Measurements from ENCODE around the gene IVD.

Gene IVD

GRCh38 chr15:40366457-40367370 lies 38.9 kb upstream of the IVD start:
- Mint-ChIP-seq H3K4me3 (peak overlapping the region; percentile 83), H3K4me1 (peaks cover 52% of the 10 kb centered on the region), H3K27ac (ENCODE audit: low read depth) (peak overlapping the region; percentile 89), H3K36me3 (ENCODE audit: insufficient read depth) (no peaks in the 10 kb centered on the region), H3K9me3 (no peaks in the 10 kb centered on the region), H3K27me3 (no peaks in the 10 kb centered on the region)
- ATAC-seq (replicated peaks; ENCODE audit: extremely low read depth, poor library complexity, severe bottlenecking) (no peak), DNase-seq (ENCODE audit: low spot score in 2 of 2) (no peak)

- Mint-ChIP-seq H3K4me3 (peak overlapping the region; percentile 83), H3K27me3 (no peaks in the 10 kb centered on the region), H3K4me1 (peaks cover 48% of the 10 kb centered on the region), H3K9me3 (no peaks in the 10 kb centered on the region), H3K27ac (ENCODE audit: low read depth) (peak overlapping the region; percentile 89), H3K36me3 (ENCODE audit: insufficient read depth) (no peaks in the 10 kb centered on the region)
- no peak for DNase-seq (ENCODE audit: low spot score in 2 of 2)
- ATAC-seq (replicated peaks; ENCODE audit: extremely low read depth, poor library complexity, severe bottlenecking) = no peak
Observed at GRCh38 chr15:40367371-40367685, 38.3 kb upstream of the IVD start.

- H3K4me1 Mint-ChIP-seq = peaks cover 43% of the 10 kb centered on the region
- H3K36me3 Mint-ChIP-seq (ENCODE audit: insufficient read depth) = no peaks in the 10 kb centered on the region
- ATAC-seq (replicated peaks; ENCODE audit: extremely low read depth, poor library complexity, severe bottlenecking) (peak; percentile 97), DNase-seq (ENCODE audit: low spot score in 2 of 2) (peak; percentile 72 to 88)
- no peaks in the 10 kb centered on the region for H3K27me3 Mint-ChIP-seq
- H3K4me3 Mint-ChIP-seq = peak overlapping the region; percentile 83
- no peaks in the 10 kb centered on the region for H3K9me3 Mint-ChIP-seq
- H3K27ac Mint-ChIP-seq (ENCODE audit: low read depth) = peak overlapping the region; percentile 89
Observed at GRCh38 chr15:40367686-40368611, 37.6 kb upstream of the IVD start.

- Mint-ChIP-seq H3K27ac (ENCODE audit: low read depth) (peak overlapping the region; percentile 29), H3K4me1 (peaks cover 38% of the 10 kb centered on the region), H3K4me3 (peak overlapping the region; percentile 31), H3K9me3 (no peaks in the 10 kb centered on the region), H3K36me3 (ENCODE audit: insufficient read depth) (peaks cover under 1% of the 10 kb centered on the region), H3K27me3 (no peaks in the 10 kb centered on the region)
- DNase-seq (ENCODE audit: low spot score in 2 of 2) = no peak
- ATAC-seq (replicated peaks; ENCODE audit: extremely low read depth, poor library complexity, severe bottlenecking) = no peak
Observed at GRCh38 chr15:40368719-40369473, 36.7 kb upstream of the IVD start.

- no peaks in the 10 kb centered on the region for H3K9me3 Mint-ChIP-seq
- H3K4me1 Mint-ChIP-seq = peaks cover 33% of the 10 kb centered on the region
- DNase-seq (ENCODE audit: low spot score in 2 of 2) (no peak), ATAC-seq (replicated peaks; ENCODE audit: extremely low read depth, poor library complexity, severe bottlenecking) (no peak)
- no peaks in the 10 kb centered on the region for H3K27me3 Mint-ChIP-seq
- peak overlapping the region; percentile 29 for H3K27ac Mint-ChIP-seq (ENCODE audit: low read depth)
- H3K4me3 Mint-ChIP-seq = peak overlapping the region; percentile 31
- H3K36me3 Mint-ChIP-seq (ENCODE audit: insufficient read depth) = peaks cover 2% of the 10 kb centered on the region
Observed at GRCh38 chr15:40369474-40369869, 36.1 kb upstream of the IVD start.

- Mint-ChIP-seq H3K27ac (ENCODE audit: low read depth) (no peak overlapping the region), H3K4me1 (peaks cover 30% of the 10 kb centered on the region), H3K9me3 (no peaks in the 10 kb centered on the region), H3K4me3 (no peak overlapping the region), H3K27me3 (no peaks in the 10 kb centered on the region), H3K36me3 (ENCODE audit: insufficient read depth) (peaks cover 2% of the 10 kb centered on the region)
- DNase-seq (ENCODE audit: low spot score in 2 of 2) (no peak), ATAC-seq (replicated peaks; ENCODE audit: extremely low read depth, poor library complexity, severe bottlenecking) (no peak)
Observed at GRCh38 chr15:40369971-40370370, 35.6 kb upstream of the IVD start.

- H3K27ac Mint-ChIP-seq (ENCODE audit: low read depth) = no peak overlapping the region
- H3K36me3 Mint-ChIP-seq (ENCODE audit: insufficient read depth) = peaks cover 2% of the 10 kb centered on the region
- no peak for ATAC-seq (replicated peaks; ENCODE audit: extremely low read depth, poor library complexity, severe bottlenecking)
- DNase-seq (ENCODE audit: low spot score in 2 of 2) = no peak
- no peaks in the 10 kb centered on the region for H3K9me3 Mint-ChIP-seq
- H3K4me3 Mint-ChIP-seq = no peak overlapping the region
- peaks cover 7% of the 10 kb centered on the region for H3K4me1 Mint-ChIP-seq
- no peaks in the 10 kb centered on the region for H3K27me3 Mint-ChIP-seq
Observed at GRCh38 chr15:40372981-40373380, 32.6 kb upstream of the IVD start.

GRCh38 chr15:40377606-40378005 lies 28.0 kb upstream of the IVD start:
- no peak overlapping the region for H3K27ac Mint-ChIP-seq (ENCODE audit: low read depth)
- no peaks in the 10 kb centered on the region for H3K27me3 Mint-ChIP-seq

GRCh38 chr15:40379374-40379773 lies 26.2 kb upstream of the IVD start:
- Mint-ChIP-seq H3K36me3 (ENCODE audit: insufficient read depth) (peaks cover 1% of the 10 kb centered on the region), H3K27ac (ENCODE audit: low read depth) (no peak overlapping the region), H3K27me3 (no peaks in the 10 kb centered on the region), H3K9me3 (no peaks in the 10 kb centered on the region), H3K4me1 (peaks cover 14% of the 10 kb centered on the region), H3K4me3 (no peak overlapping the region)
- ATAC-seq (replicated peaks; ENCODE audit: extremely low read depth, poor library complexity, severe bottlenecking) (no peak), DNase-seq (ENCODE audit: low spot score in 2 of 2) (no peak)

More at GRCh38 chr15:40377606-40378005, 28.0 kb upstream of the IVD start:
- Mint-ChIP-seq H3K9me3 (no peaks in the 10 kb centered on the region), H3K36me3 (ENCODE audit: insufficient read depth) (peaks cover 2% of the 10 kb centered on the region), H3K4me1 (peaks cover 3% of the 10 kb centered on the region), H3K4me3 (no peak overlapping the region)
- ATAC-seq (replicated peaks; ENCODE audit: extremely low read depth, poor library complexity, severe bottlenecking) (no peak), DNase-seq (ENCODE audit: low spot score in 2 of 2) (no peak)

GRCh38 chr15:40379853-40380252 lies 25.7 kb upstream of the IVD start:
- Mint-ChIP-seq H3K4me1 (peaks cover 14% of the 10 kb centered on the region), H3K27me3 (no peaks in the 10 kb centered on the region), H3K9me3 (no peaks in the 10 kb centered on the region), H3K4me3 (no peak overlapping the region), H3K27ac (ENCODE audit: low read depth) (no peak overlapping the region), H3K36me3 (ENCODE audit: insufficient read depth) (peaks cover 1% of the 10 kb centered on the region)
- DNase-seq (ENCODE audit: low spot score in 2 of 2) (no peak), ATAC-seq (replicated peaks; ENCODE audit: extremely low read depth, poor library complexity, severe bottlenecking) (no peak)

- Mint-ChIP-seq H3K36me3 (ENCODE audit: insufficient read depth) (peaks cover 1% of the 10 kb centered on the region), H3K4me3 (no peak overlapping the region)
- ATAC-seq (replicated peaks; ENCODE audit: extremely low read depth, poor library complexity, severe bottlenecking) = no peak
Observed at GRCh38 chr15:40380636-40381035, 25.0 kb upstream of the IVD start.

GRCh38 chr15:40381818-40382529 lies 23.6 kb upstream of the IVD start:
- DNase-seq (ENCODE audit: low spot score in 2 of 2) = no peak
- H3K4me3 Mint-ChIP-seq = peak overlapping the region; percentile 93
- H3K9me3 Mint-ChIP-seq = no peaks in the 10 kb centered on the region
- peaks cover 2% of the 10 kb centered on the region for H3K36me3 Mint-ChIP-seq (ENCODE audit: insufficient read depth)
- no peak for ATAC-seq (replicated peaks; ENCODE audit: extremely low read depth, poor library complexity, severe bottlenecking)
- H3K27me3 Mint-ChIP-seq = no peaks in the 10 kb centered on the region
- H3K4me1 Mint-ChIP-seq = peaks cover 14% of the 10 kb centered on the region
- H3K27ac Mint-ChIP-seq (ENCODE audit: low read depth) = no peak overlapping the region

More at GRCh38 chr15:40380636-40381035, 25.0 kb upstream of the IVD start:
- no peak for DNase-seq (ENCODE audit: low spot score in 2 of 2)
- Mint-ChIP-seq H3K27me3 (no peaks in the 10 kb centered on the region), H3K27ac (ENCODE audit: low read depth) (no peak overlapping the region), H3K4me1 (peaks cover 14% of the 10 kb centered on the region), H3K9me3 (no peaks in the 10 kb centered on the region)
